ENCODE results near the gene CDH4.

CDH4 gene

DNA sequence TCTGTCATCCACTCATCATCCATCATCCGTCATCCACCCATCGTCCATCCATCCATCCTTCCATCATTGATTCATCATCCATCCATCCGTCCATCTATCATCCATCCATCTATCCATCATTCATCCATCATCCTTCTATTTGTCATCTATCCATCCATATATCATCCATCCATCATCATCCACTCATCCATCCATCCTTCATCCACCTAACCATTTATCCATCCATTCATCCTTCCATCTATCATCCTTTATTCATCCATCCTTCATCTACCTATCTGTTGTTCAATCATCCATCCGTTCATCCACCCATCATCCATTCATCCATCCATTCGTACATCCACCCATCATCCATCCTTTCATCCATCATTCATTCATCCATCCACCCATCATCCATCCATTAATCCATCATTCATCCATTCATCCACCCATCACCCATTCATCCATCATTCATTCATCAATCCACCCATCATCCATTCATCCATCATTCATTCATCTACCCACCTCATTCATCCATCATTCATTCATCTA lies 266.4 kb downstream of the CDH4 start:
- DNase-seq (ENCODE audit: low spot score): no peak

DNA sequence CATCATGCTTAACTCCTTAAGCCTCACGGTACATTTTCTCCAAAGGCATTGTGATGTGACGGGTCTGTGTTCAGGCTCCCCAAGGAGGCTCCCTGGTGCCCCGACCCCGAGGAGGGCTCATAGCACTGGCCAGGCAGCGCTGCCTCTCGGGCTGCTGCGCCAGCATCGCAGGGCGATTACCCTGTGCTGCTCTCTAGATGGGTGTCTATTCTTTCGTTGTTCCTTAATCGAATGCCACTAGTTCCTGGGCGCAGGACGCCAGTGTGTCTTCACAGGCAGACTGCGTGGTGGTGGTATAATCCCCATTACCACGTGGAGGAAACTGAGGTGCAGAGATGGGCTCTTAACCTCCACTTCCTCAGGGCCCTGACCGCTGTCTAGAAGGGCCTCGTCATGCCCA lies 267.4 kb downstream of the CDH4 start:
- no peak for DNase-seq (ENCODE audit: low spot score)

DNA sequence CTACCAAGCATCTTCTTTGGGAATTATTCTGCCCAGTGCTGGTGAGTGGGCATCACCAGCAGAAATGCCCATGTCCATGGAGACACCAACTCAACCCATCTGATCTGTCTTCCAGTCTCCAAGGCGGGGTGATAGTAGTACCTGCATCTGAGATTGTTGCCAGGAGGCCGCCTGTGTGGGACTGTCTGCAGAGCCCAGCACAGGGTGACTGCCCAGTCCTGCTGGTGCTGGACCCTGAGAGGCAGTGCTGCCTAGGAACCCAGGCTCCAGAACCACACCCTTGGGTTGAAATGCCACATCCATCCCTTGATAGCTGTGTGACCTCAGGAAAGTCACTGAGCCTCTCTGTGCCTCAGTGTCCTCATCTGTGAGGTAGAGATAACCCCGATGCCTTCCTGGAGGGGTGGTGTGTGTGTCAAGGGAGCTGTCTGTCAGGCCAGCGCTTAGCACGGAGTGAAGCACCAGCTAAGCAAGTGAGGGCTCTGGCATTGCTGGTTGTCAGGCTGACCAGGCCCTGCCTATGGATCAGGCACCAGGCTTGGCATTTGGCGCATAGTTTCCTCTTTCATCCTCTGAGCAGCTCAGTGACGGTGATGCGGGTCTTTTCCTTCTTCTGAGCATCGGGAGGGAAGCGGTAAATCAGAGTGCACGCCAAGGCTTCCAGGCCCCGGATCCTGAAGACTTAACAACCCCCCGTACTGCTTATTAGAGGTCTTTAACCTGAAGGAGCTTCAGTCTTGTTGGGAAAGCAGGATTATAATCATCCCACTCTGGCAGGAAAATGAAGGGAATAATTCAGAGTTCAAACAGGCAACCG lies 268.2 kb downstream of the CDH4 start:
- DNase-seq (ENCODE audit: low spot score): no peak

DNA sequence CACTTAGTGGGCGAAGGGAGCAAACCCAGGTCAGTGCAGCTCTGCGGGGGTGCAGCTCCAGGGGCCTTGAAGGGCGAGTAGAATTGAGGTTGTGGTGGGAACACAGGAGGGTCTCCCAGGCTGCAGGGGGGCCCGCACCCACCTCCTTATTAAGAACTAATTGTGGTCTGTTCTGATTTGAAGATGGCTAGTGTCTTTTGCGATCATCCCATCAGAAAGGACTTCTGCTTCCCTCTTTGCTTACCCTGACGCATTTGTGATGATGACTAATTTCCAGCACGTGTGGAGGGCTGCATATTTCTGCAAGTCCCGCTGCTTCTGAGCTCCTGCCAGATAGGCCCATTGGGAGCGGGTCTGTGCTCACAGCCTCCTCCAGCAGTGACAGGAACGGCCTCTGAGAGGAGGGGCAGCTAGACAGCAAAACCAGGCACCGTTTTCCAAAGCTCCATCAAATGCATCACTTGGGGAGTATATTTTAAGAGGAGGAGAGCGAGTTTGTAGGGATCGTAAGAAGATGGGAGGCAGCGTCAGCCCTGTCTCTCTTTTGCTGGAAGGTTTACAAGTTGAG lies 268.9 kb downstream of the CDH4 start:
- DNase-seq (ENCODE audit: low spot score): peak; percentile 81

DNA sequence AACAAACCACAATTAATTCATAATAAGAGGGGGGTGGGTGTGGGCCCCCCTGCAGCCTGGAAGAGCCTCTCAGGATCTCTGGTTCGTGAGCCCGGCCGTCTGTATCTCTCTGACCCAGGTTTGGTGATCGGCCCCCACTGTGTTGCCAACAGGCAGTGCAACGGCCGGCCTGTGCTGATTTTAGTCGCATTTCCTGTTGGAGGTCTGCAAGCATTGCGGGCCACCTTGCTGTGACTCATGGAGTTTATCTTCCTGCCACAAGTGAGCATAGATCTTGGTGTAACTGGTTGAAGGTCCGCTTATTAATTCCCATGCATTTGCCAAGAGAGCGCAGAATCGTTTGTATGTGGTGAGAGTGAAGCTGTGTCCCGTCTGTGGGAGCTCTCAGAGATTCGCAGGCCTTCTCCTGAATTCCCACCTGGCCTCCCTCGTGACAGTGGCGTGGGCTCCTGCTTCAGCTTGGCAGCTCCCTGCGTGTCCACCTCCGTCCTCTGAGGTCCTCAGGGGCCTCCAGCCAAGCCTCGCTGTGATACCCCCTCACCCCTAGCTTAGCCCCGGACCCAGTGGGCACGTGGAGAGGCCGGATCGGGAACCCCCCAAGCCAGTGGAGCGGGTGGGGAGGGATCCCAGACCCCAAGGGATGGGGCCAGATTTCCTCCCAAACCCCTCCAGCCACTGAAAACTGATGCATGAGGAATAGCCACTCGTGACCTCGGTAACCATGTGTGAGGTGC lies 269.8 kb downstream of the CDH4 start:
- DNase-seq (ENCODE audit: low spot score): no peak

DNA sequence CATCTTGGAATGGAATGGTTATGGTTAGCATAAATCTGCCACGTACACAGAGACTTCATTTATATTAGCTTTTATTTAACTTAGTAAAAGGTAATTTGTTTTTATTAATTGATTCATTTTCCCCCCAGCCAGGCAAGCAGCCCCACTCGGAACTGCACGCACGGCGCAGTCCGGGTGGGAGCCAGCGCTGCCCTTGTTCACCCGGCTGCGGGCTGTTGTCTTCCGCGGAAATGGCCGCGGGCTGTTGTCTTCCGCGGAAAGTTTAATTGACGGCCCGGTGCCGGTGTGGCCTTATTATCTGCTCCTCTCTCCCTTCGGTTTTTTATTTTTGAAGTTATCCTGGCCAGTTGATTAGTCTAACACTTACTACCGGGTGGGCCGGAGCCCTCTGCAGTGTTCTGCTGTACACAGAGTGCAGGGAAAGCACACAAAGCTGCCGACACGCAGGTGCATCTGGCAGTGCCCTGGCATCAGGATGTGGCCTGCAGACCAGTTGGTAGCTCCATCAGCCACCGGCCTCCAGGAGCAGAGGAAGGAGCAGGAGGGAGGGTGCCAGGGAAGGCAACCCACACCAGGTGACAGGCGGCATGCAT lies 270.5 kb downstream of the CDH4 start:
- no peak for DNase-seq (ENCODE audit: low spot score)

DNA sequence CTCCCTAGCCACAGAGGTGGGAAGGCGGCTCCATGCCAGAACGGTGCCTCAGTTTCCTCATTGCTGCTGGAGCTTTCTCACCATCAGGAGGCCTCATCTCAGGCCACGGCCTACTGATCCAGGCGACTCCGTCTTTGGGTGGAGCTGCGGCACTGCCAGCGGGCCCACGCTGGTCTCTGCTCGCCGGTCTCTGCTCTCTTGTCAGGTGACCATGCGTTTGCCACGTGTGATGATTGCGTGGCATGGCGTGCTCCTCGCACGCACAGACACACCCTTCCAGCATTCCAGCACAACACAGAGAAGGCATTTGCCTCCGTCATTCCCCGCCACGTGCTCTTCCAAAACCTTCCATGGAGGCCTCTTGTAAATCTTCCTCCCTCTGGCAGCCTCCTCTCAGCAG lies 271.1 kb downstream of the CDH4 start:
- no peak for DNase-seq (ENCODE audit: low spot score)

DNA sequence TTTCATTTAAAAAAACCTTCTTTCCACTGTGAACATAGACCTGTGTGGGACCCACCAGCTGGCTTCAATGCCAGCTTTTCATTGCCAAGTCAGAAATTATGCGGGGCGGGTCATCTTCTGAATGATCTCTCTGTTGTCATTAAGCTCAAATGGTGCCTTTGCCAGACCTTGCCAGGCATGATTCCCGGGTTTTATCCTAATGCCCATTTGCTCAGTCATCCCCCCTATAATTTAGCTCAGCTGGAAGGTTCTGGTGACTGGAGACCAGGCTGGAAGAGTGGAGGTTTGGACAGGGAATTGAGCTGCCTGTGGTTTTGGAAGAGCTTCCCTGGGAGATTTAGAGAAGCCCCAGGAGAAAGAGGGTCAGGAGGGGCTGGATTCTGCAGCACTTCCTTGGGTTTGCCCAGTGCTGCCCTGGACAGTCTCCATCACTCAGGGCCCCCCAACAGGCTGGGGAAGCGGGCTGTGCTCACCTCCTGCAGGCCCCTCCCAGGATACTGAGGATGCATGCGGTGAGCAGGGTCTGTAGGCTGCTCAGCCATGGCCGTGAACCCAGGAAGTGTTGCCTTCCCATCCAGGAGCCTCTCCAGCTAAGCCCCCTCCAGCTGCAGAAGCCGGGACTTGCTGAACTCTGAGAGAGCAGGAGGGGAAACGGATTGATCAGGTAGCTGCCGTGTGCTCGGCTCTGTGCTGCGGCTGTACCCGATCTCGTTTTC lies 273.0 kb downstream of the CDH4 start:
- no peak for DNase-seq (ENCODE audit: low spot score)

DNA sequence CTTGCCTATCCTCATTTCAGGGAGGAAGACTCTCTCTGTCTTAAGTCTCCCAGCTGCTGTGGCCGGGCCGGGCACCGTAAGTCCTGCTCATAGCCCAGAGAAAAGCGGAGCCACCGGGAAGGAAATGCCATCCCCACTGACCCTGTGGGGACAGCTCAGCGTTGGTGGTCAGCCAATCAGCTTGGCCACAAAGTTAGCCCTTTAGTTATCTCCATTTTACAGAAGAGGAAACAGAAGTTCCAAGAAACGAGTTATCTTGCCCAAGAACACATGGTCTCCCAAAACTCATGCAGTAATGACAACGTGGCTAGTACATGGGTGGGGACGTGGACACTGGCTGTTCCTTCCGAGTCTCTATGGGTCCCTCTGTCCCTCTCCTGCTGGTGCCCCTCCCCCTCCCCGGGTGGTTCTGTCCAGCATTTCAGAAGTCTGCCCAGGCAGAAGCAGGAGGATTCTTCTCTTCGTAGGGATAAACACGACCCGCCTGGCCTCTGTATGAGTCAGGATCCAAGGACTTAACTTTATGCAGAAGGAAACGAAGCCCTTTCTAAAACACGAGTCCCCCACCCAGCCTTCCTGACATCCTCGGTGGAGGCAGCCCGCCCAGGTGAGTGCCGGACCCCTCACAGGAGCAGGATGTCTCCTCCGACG lies 273.8 kb downstream of the CDH4 start:
- DNase-seq (ENCODE audit: low spot score): peak; percentile 53

DNA sequence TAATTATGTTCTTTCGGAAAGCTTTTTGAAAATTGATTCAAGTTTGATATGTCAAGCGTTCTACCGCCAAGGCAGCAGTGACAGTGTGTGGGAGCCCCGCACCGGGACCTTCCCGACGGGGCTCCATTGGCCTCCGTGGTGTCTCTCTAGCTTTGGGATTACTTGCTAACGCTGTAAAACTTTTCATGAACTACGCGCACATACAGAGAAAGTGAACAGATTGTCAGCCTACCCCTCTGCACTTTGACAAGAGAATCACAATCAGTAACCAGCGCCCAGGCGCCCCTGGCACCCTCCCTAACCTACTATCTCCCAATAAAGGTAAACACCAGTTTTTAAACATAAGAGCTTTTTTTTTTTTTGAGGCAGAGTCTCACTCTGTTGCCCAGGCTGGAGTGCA lies 274.8 kb downstream of the CDH4 start:
- no peak for DNase-seq (ENCODE audit: low spot score)

DNA sequence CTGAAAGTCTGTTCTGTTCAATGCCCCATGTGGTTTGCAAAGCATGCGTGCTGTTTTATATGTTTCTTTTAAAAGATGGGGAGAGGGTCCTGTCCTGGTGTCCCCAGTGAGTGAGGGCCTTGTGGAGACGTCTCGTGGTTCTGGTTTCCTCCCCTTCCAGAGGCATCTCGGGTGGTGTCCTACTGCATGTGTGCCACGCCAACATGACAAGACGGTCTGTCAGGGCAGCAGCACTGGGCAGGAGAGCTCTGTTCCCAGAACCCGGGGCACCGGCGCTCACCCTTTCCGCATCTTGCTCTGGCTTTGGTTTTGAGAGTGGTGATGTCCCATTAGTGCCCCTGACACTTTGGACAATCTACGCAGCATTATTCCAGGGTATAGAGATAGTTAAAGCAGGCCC lies 275.6 kb downstream of the CDH4 start:
- DNase-seq (ENCODE audit: low spot score): no peak

DNA sequence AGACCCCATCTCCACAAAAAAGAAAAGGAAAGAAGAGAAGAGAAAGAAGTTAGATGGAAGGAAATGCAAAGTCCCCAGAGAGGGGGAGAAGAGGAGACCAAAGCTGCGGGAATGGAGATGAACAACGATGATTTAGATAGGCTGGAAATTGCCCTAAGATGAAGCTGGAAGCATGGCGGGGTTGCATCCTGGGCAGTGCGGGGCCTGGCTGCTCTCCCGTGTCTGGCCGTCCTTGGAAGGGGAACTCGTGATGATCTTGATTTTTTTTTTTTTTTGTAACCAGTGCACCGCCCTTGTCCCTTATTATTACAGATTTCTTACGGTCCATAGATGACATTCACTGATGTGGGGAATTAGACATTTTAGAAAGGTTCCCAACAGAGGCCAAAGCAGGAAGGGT lies 276.5 kb downstream of the CDH4 start:
- DNase-seq (ENCODE audit: low spot score): no peak

DNA sequence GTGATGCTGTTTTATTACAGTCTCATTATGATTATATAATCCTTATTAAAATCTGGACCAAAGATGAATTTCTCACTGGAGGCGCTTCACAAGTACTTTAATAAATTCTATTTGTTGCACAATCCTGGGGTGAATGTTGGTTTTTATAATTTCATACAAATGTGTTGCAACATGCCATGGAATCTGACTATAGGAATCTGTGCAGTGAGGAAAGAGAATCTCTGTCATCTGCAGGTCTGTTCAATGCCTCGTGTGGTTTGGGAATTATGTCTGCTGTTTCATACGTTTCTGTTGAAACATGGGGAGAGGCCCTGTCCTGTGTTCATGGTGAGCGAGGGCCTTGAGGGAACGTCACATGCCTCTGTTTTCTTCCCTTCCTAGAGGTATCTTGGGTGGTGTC lies 277.3 kb downstream of the CDH4 start:
- no peak for DNase-seq (ENCODE audit: low spot score)

DNA sequence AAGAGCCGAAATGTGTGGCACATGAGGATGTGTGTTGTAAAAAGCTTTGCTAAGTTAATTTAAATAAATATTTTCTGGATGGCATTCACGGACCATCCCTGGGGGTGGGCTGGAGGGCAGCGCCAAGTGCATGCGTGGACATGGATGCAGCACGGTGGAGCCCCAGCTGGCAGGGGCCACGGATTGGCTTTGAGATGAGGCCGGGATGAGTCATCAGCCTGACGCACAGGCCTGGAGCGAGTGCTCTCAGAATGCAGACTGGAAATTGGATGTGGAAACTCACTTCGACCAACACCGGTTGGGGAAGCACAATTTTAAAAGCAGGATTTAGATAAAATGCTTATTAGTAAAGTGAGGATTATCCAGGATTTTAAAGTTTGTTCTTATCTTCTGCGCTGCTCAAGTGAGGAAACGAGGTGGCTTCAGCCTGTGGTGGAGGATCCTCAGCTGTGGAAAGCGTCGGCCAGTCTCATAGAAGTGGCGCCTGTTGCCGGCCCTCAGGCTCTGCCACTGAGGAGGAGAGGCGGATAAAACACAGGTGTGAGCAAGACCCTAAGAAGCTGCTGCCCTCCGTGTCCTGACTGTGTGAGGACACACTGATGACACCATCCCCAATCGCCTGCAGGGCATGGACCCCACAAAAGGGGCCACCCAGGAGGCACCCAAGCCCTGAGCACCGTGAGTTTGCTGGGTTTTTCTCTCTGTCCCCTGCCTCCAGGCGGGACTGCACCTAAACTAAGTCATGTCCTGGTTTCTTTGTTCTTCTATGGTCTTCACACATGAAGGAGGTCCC lies 279.7 kb downstream of the CDH4 start:
- no peak for DNase-seq (ENCODE audit: low spot score)

DNA sequence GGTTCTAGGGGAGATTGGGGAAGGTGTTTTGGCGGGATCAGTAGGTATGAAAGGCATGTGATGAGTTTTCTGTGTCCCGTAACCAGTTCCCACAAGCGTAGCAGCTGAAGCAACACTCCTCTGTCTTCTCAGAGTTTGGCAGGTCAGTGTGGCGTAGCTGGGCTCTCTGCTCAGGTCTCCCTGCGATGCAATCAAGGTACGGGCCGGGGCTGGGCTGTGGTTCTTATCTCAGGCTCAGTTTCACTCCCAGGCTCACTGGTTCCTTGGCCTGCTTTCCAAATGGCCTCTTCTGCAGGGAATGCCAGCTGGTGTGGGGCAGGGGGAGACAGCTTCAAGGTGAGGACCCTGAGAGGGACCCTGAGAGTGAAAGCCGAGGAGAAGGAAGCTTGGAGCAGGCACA lies 280.7 kb downstream of the CDH4 start:
- no peak for DNase-seq (ENCODE audit: low spot score)

DNA sequence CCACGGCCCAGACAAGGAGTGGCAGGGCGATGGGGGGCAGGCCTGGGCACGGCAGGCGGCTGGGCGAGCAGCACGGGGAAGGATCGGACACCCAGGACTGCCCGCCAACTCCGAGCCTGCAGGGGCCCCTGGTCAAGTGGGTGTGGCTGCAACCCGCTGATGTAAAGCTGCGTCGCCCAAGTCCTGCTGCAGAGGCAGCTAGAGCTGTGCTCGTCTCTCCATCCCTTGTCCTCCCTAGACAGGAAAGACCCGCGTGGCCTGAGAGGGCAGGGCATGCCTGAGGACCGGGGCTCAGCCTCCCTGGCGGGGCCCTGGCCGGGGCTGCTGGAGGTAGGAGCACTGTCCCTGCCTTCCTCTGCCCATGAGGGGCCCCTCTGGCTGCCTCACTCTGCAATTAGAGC lies 281.2 kb downstream of the CDH4 start:
- no peak for DNase-seq (ENCODE audit: low spot score)

DNA sequence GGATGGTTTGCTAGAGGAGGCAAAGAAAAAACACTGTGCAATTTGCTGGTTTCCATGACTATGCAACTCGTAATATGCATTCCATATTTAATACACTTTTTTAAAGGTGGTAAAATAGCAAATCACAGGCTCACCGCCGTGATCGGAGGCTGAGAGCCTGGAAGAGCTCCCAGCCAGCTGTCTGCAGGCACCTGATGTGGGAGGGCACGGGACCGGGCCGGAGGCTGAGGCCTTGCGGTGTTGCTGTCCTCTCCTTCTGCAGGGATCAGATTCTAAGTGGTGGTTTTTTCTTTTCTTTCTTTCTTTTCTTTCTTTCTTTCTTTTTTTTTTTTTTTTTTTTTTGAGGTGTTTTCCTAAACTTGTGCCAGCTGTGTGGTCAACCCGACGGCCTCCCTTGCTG lies 282.3 kb downstream of the CDH4 start:
- DNase-seq (ENCODE audit: low spot score): no peak

DNA sequence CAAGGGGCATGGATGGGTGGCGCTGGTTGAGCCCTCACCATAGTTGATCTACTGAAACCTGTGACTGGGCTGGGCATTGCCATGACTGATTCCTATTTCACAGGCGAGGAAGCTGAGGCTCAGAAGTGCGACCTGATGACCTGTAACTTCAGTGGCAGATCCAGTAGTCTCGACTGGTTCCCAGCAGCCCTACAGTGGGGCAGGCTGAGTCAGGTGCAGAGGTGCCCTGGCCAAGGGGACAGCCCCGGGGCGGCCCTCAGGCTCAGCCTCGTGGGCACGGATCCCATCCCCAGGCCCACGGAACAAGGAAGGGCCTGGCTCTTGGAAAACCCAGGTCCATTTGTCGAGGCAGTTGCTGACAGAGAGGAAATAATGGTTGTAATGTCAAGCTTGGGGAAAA lies 283.0 kb downstream of the CDH4 start:
- DNase-seq (ENCODE audit: low spot score): no peak

DNA sequence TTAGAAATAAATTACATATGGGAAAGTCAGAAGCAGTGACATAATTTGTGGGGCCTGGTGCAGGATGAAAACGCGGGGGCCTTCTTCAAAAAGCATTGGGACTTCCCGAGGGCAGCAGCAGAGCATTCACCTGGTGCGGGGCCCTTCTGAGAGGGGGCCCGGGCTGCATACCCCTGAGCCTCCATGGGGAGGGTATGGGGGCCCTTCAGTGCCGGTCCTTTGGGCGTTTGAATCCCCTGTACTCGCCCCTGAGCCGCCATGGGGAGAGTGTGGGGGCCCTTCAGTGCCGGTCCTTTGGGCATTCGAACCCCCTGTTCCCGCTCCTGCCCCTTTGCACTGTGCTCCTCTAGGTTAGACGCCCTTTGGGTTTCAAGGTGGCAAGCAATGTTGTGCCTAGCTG lies 283.5 kb downstream of the CDH4 start:
- no peak for DNase-seq (ENCODE audit: low spot score)

DNA sequence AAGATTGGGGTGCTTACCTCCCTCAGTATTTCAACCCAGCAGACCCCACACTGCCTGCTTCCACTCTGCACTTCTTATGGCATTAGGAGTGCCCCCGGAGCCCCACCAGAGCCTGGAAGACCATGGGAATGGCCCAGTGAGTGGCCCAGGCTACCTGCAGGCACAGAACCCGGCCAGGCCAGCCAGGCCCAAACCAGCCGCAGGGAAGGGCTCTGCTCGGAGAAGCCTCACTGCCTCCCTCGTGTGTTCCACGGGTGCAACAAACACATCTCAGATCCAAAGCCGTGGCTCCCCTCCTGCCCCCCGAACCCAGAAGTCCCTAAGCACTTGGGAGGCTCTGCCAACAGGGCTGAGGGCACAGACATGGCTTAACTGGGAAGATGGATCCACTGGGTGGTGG lies 283.9 kb downstream of the CDH4 start:
- DNase-seq (ENCODE audit: low spot score): no peak

DNA sequence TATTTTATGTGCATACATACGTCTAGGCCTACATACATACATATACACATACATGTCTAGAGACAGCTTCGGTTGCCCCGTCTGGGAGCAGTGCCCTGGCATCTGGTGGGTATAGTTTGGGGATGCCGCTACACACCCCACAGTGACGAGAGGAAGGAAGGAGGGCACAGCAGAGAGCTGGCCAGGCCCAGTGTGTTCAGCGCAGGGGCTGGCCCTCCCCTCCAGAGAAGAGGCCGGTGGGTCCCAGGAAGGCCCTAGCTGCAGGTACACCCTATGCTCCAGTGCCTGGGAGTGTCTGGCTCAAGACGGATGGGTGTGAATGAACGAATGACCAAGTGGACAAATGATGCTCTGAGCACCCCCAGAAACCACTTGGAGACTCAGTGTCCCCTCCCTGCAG lies 284.6 kb downstream of the CDH4 start:
- DNase-seq (ENCODE audit: low spot score): no peak
